DND-41 (cell line): ENCODE measurements around the gene LY86.

Experiments used
- ATAC-seq: fragments of 200-7000 bp; cut with Tn5 transposase; 3 replicates; pipeline ENCODE4 v1.9.1; 2021; ENCODE audit warnings: low read depth; ENCODE audit not compliant: insufficient read depth
- DNase-seq: peaks from one replicate; pipeline ENCODE4 v3.0.0-alpha.2; 2020
- H2AFZ ChIP-seq: 2 replicates; pipeline ENCODE4 v1.6.0; 2012; ENCODE audit warnings: low read depth, low read length
- H3K27ac ChIP-seq: 2 replicates; pipeline ENCODE4 v1.5.1; 2012; ENCODE audit warnings: low read length, inconsistent platforms
- H3K27me3 ChIP-seq: fragments of 200-600 bp; sonication (generic); 2 replicates; pipeline ENCODE4 v1.6.0; 2012; ENCODE audit warnings: low read length, mild to moderate bottlenecking, inconsistent platforms; ENCODE audit not compliant: insufficient read depth, poor library complexity
- H3K36me3 ChIP-seq: 2 replicates; pipeline ENCODE4 v1.5.1; 2012; ENCODE audit warnings: low read length, inconsistent platforms; ENCODE audit not compliant: insufficient read depth
- H3K4me1 ChIP-seq: 2 replicates; pipeline ENCODE4 v1.5.1; 2012; ENCODE audit warnings: mild to moderate bottlenecking, low read length; ENCODE audit not compliant: insufficient read depth
- H3K4me2 ChIP-seq: 2 replicates; pipeline ENCODE4 v1.6.0; 2012; ENCODE audit warnings: mild to moderate bottlenecking, moderate library complexity, low read length, inconsistent platforms; ENCODE audit not compliant: insufficient read depth
- H3K4me3 ChIP-seq, 2 experiments: fragments of 200-600 bp in 1 of 2; shearing (Covaris generic) in 1 of 2; 2 replicates each; pipeline ENCODE4 v1.5.1; 2012 to 2016; ENCODE audit warnings: inconsistent platforms in 2 of 2, low read length in 2 of 2, mild to moderate bottlenecking in 2 of 2, low read depth in 1 of 2, moderate library complexity in 1 of 2
- H3K79me2 ChIP-seq: 2 replicates; pipeline ENCODE4 v1.6.0; 2012; ENCODE audit warnings: low read length, inconsistent platforms; ENCODE audit not compliant: insufficient read depth
- H3K9ac ChIP-seq: 2 replicates; pipeline ENCODE4 v1.6.0; 2012; ENCODE audit warnings: low read depth, mild to moderate bottlenecking, inconsistent platforms, low read length, moderate library complexity
- H3K9me3 ChIP-seq: 2 replicates; pipeline ENCODE4 v1.5.1; 2012; ENCODE audit warnings: low read length, moderate library complexity, mild to moderate bottlenecking, inconsistent platforms; ENCODE audit not compliant: insufficient read depth, severe bottlenecking
- H4K20me1 ChIP-seq: 2 replicates; pipeline ENCODE4 v1.6.0; 2012; ENCODE audit warnings: low read length; ENCODE audit not compliant: insufficient read depth
- EZH2 ChIP-seq: IDR thresholded peaks from 3 replicates; pipeline ENCODE4 v1.6.1; 2012; ENCODE audit warnings: borderline replicate concordance, low read depth, mild to moderate bottlenecking, moderate library complexity, low read length, inconsistent platforms; ENCODE audit not compliant: severe bottlenecking
- TF ChIP-seq, protein P1 (sequence below): IDR thresholded peaks from 2 replicates; pipeline ENCODE4 v1.5.1; 2012; ENCODE audit warnings: borderline replicate concordance, low read length, moderate library complexity, mild to moderate bottlenecking; ENCODE audit not compliant: poor library complexity, severe bottlenecking; ENCODE audit errors: extremely low read depth

LY86 gene

GRCh38 chr6:6697620-6698019 is 109.1 kb downstream of the LY86 start:
- Histone ChIP-seq H3K27me3 (no peaks in the 10 kb centered on the region), H3K27ac (peak overlapping the region; percentile 93), H3K9ac (peak overlapping the region; percentile 36), H3K4me2 (peak overlapping the region; percentile 61), H3K79me2 (peaks cover 51% of the 10 kb centered on the region), H3K4me3 (no peak overlapping the region), H2AFZ (no peak overlapping the region), H4K20me1 (no peaks in the 10 kb centered on the region), H3K9me3 (no peaks in the 10 kb centered on the region), H3K4me1 (peaks cover 58% of the 10 kb centered on the region), H3K36me3 (peaks cover 34% of the 10 kb centered on the region)
- DNase-seq (peak; percentile 50), ATAC-seq (peak; percentile 18; the same call in 1 of the 3 replicates)
- TF ChIP-seq, protein P1, sequence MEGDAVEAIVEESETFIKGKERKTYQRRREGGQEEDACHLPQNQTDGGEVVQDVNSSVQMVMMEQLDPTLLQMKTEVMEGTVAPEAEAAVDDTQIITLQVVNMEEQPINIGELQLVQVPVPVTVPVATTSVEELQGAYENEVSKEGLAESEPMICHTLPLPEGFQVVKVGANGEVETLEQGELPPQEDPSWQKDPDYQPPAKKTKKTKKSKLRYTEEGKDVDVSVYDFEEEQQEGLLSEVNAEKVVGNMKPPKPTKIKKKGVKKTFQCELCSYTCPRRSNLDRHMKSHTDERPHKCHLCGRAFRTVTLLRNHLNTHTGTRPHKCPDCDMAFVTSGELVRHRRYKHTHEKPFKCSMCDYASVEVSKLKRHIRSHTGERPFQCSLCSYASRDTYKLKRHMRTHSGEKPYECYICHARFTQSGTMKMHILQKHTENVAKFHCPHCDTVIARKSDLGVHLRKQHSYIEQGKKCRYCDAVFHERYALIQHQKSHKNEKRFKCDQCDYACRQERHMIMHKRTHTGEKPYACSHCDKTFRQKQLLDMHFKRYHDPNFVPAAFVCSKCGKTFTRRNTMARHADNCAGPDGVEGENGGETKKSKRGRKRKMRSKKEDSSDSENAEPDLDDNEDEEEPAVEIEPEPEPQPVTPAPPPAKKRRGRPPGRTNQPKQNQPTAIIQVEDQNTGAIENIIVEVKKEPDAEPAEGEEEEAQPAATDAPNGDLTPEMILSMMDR = no peak
- no peak for TF ChIP-seq EZH2

DNA sequence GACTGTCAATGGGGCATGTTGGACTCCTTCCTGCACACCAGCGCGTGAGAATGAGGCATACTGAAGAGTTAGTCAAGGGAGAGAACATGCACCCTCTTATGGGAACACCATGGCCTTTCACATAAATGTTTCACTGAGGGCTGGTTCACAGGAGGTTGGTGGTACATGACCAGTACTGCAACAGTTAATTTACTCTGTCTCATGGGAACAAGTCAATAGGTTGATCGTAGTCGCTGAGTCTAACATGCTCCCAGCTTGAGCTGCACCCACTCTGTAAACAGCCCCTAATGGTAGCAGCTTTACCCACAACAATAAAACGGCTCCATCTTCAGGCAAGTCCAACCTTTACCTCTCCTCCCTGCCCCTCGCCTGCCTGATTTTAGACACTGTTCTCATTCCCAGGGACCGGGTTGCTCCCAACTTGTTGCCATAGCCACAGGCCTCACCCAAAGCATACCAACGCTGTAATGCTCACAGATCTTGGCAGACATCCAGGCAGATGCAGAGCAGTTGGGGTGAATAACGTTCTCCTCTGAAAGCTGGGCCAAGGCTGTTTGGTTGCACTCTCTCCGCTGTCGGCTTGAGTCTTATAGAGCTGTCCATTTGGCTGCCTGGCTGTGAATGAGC is 111.3 kb downstream of the LY86 start:
- peak overlapping the region; percentile 65 for H3K9ac ChIP-seq
- ATAC-seq (peak; percentile 56), DNase-seq (peak; percentile 90)
- H3K4me2 ChIP-seq = peak overlapping the region; percentile 61
- no peaks in the 10 kb centered on the region for H4K20me1 ChIP-seq
- H3K9me3 ChIP-seq = no peaks in the 10 kb centered on the region
- H3K4me3 ChIP-seq = peak overlapping the region in 1 of 2 experiments; percentile 52; a peak in 2 of 4 replicates
- peaks cover 28% of the 10 kb centered on the region for H3K36me3 ChIP-seq
- H3K27ac ChIP-seq = peak overlapping the region; percentile 93
- peaks cover 81% of the 10 kb centered on the region for H3K4me1 ChIP-seq
- TF ChIP-seq, protein P1 = peak; percentile 39
- no peak for TF ChIP-seq EZH2
- H2AFZ ChIP-seq = peak overlapping the region; percentile 9; the same call in 1 of the 2 replicates
- no peaks in the 10 kb centered on the region for H3K27me3 ChIP-seq
- H3K79me2 ChIP-seq = peaks cover 51% of the 10 kb centered on the region

GRCh38 chr6:6700407-6701270 is 112.1 kb downstream of the LY86 start:
- Histone ChIP-seq H3K4me2 (peak overlapping the region; percentile 61), H3K4me1 (peaks cover 88% of the 10 kb centered on the region), H3K36me3 (peaks cover 28% of the 10 kb centered on the region), H3K27ac (peak overlapping the region; percentile 93), H4K20me1 (no peaks in the 10 kb centered on the region), H3K27me3 (no peaks in the 10 kb centered on the region), H3K4me3 (peak overlapping the region; percentile 15 to 52; a peak in 3 of 4 replicates), H2AFZ (peak overlapping the region; percentile 21; the same call in 1 of the 2 replicates), H3K9ac (peak overlapping the region; percentile 65), H3K79me2 (peaks cover 51% of the 10 kb centered on the region), H3K9me3 (no peaks in the 10 kb centered on the region)
- no peak for TF ChIP-seq EZH2
- TF ChIP-seq, protein P1 = no peak
- DNase-seq (peak; percentile 59), ATAC-seq (no peak)
